ENCODE data around the gene MTO1.
"Not testable (repeated sequence)": the region's sequence is repeated elsewhere in the genome, so short reads cannot be mapped to it uniquely, and the experiment has no call there.

The MTO1 gene

GRCh38 chr6:73503027-73503772 is 41.7 kb downstream of the MTO1 start:
- H3K4me3 ChIP-seq (ENCODE audit: low read depth, low read length) = no peak overlapping the region

GRCh38 chr6:73504160-73504559 is 42.6 kb downstream of the MTO1 start:
- H3K4me3 ChIP-seq (ENCODE audit: low read depth, low read length) = no peak overlapping the region

- H3K4me3 ChIP-seq (ENCODE audit: low read depth, low read length) = no peak overlapping the region
These were observed 43.6 kb downstream of the MTO1 start for GRCh38 chr6:73505142-73505541.

- H3K4me3 ChIP-seq (ENCODE audit: low read depth, low read length) = not testable (repeated sequence)
These were observed 44.2 kb downstream of the MTO1 start for GRCh38 chr6:73505705-73506104.

GRCh38 chr6:73506246-73506645 is 44.7 kb downstream of the MTO1 start:
- H3K4me3 ChIP-seq (ENCODE audit: low read depth, low read length) = no peak overlapping the region

GRCh38 chr6:73508776-73509175 is 47.2 kb downstream of the MTO1 start:
- no peak overlapping the region for H3K4me3 ChIP-seq (ENCODE audit: low read depth, low read length)

GRCh38 chr6:73509851-73510250 is 48.3 kb downstream of the MTO1 start:
- no peak overlapping the region for H3K4me3 ChIP-seq (ENCODE audit: low read depth, low read length)

GRCh38 chr6:73511796-73512195 is 50.3 kb downstream of the MTO1 start:
- H3K4me3 ChIP-seq (ENCODE audit: low read depth, low read length) = no peak overlapping the region

- H3K4me3 ChIP-seq (ENCODE audit: low read depth, low read length) = no peak overlapping the region
These were observed 51.9 kb downstream of the MTO1 start for GRCh38 chr6:73513496-73513854.

- no peak overlapping the region for H3K4me3 ChIP-seq (ENCODE audit: low read depth, low read length)
These were observed 53.2 kb downstream of the MTO1 start for GRCh38 chr6:73514746-73515110.

- H3K4me3 ChIP-seq (ENCODE audit: low read depth, low read length) = no peak overlapping the region
These were observed 53.7 kb downstream of the MTO1 start for GRCh38 chr6:73515204-73515655.

GRCh38 chr6:73516514-73517489 is 55.3 kb downstream of the MTO1 start:
- peak overlapping the region; percentile 18 for H3K4me3 ChIP-seq (ENCODE audit: low read depth, low read length)

- H3K4me3 ChIP-seq (ENCODE audit: low read depth, low read length) = peak overlapping the region; percentile 97
These were observed 56.8 kb downstream of the MTO1 start for GRCh38 chr6:73518100-73518981.

GRCh38 chr6:73518982-73519881 is 57.7 kb downstream of the MTO1 start:
- H3K4me3 ChIP-seq (ENCODE audit: low read depth, low read length) = peak overlapping the region; percentile 97

- peak overlapping the region; percentile 97 for H3K4me3 ChIP-seq (ENCODE audit: low read depth, low read length)
These were observed 58.6 kb downstream of the MTO1 start for GRCh38 chr6:73519926-73520687.

- peak within 1 kb of the TSS; percentile 97 for H3K4me3 ChIP-seq (ENCODE audit: low read depth, low read length)
These were observed 59.3 kb downstream of the MTO1 start, which contains the start of gene EEF1A1 for GRCh38 chr6:73520688-73521350. Gene EEF1A1, minus strand, starts transcription at chr6:73521032. Its CDS starts 1,006 bp downstream, at chr6:73520026.

- H3K4me3 ChIP-seq (ENCODE audit: low read depth, low read length) = peak overlapping the region; percentile 97
These were observed 59.9 kb downstream of the MTO1 start for GRCh38 chr6:73521351-73521985.
